ENCODE measurements around the gene FLT4.

DNA sequence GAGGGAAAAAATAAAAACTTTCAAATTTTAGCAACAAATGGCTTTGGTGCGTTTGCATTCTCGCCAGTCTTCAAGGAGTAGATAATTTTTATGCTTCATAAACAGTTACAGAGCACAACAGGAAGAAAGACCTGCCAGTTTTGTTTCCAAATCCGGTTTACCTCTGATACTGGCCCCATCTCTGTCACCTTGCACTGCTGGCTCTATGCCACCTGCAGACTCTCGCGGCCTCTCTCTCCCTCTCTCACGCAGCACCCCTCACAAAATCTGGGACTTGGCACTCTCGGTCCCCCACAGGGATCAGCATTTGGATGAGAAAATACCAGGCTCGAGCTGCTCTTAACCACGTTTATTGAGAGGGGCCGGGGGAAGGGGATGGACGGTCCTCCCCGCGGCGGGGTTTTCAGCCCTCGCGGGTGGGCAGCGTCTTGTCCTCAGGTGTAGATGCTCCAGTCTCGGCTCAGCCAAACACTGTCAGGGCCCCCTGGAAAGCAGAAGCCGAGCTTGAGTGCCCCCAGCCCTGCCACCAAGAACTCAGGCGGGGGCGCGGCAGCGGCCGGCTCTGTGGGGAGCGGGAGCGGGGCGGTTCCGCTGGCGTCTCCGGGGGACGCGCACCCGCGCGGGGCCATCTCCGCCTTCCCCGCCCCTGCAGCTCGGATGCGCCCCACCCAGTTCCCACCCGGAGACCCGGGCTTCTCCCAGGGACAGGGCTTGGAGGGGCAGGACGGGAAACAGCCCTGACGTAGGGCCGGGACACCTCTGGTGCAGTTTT, 59.4 kb downstream of the FLT4 start:
- TF ChIP-seq RAD21 (conservative IDR thresholded peaks at IDR 0.05 in 1 of 2, IDR thresholded peaks at IDR 0.05 in 1 of 2) (no peak), EP300 (IDR thresholded peaks at IDR 0.05) (no peak), RNF2 (IDR thresholded peaks at IDR 0.05; ENCODE audit: borderline replicate concordance, low read depth) (no peak), POLR2A (IDR thresholded peaks at IDR 0.05; ENCODE audit: low read length) (no peak), MAFK (IDR thresholded peaks at IDR 0.05; ENCODE audit: partially characterized antibody) (no peak), RCOR1 (IDR thresholded peaks at IDR 0.05; ENCODE audit: low read depth, low read length) (no peak), HOXA7 (CRISPR knock-in tag; IDR thresholded peaks at IDR 0.05) (no peak), ZNF302 (CRISPR knock-in tag; IDR thresholded peaks at IDR 0.05) (no peak), MYC (IDR thresholded peaks at IDR 0.05; ENCODE audit: borderline replicate concordance, low read length) (no peak), JUN (IDR thresholded peaks at IDR 0.05) (no peak)
- TF ChIP-seq, protein P1, sequence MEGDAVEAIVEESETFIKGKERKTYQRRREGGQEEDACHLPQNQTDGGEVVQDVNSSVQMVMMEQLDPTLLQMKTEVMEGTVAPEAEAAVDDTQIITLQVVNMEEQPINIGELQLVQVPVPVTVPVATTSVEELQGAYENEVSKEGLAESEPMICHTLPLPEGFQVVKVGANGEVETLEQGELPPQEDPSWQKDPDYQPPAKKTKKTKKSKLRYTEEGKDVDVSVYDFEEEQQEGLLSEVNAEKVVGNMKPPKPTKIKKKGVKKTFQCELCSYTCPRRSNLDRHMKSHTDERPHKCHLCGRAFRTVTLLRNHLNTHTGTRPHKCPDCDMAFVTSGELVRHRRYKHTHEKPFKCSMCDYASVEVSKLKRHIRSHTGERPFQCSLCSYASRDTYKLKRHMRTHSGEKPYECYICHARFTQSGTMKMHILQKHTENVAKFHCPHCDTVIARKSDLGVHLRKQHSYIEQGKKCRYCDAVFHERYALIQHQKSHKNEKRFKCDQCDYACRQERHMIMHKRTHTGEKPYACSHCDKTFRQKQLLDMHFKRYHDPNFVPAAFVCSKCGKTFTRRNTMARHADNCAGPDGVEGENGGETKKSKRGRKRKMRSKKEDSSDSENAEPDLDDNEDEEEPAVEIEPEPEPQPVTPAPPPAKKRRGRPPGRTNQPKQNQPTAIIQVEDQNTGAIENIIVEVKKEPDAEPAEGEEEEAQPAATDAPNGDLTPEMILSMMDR (IDR thresholded peaks at IDR 0.05) = no peak

All from A549 (cell line).